ENCODE results near the gene PHLDA1.
"Not testable (repeated sequence)": the region's sequence is repeated elsewhere in the genome, so short reads cannot be mapped to it uniquely, and the experiment has no call there.

The PHLDA1 gene

DNA sequence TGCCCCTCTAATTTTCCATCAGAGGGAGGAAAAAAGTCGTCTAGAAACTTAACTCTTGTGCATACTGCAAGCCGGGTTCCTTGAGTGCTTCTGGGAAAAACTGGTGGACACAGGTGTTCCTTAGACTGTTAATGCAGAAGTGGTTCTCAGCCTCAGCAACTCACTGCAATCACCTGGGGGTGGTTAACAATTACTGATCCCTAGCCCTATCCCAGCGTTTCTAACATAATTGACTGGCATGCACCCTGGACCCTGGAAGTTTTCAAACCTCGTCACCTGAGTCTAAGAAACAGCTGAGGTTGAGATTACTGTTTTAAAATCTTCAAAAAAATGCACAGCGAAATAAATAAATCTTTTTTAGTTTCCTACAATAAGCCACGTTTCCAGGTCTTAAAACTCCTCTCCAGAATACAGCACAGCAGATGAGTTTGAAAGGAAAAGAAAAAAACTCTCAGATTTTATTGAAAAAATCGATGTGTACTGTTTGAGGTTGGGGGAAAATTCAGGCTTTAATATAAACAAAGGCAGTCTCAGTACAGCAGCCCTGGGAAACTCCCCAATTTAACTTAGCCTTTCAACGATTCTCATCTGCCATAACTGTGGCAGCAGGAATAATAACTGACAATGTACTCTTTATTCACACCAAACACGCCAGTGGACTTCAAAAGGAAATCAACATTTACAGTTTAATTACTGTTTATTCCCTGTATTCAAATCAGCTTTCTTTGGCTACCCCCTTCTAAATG lies 45.4 kb downstream of the PHLDA1 start:
- DNase-seq (ENCODE audit: low read depth in 3 of 3, low spot score in 1 of 3), result no peak

DNA sequence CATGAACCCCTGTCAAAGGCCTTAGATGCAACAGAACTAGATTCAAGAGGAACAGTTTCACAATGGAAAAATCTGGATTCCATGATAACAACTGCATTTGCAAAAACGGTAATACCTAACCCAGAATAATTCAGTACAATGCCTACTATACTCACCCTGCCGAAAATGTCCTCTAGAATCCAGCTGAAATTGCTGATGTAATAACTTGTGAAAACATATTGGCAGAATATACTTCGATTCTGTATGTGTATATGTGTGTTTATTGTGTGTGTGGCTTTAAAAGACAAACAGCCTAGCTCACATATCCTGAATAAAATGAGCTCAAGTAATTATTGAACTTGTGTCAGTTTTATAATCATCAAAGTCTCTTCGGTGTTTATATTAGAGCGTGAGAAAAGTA lies 46.0 kb downstream of the PHLDA1 start:
- DNase-seq (ENCODE audit: low read depth in 3 of 3, low spot score in 1 of 3), result no peak

DNA sequence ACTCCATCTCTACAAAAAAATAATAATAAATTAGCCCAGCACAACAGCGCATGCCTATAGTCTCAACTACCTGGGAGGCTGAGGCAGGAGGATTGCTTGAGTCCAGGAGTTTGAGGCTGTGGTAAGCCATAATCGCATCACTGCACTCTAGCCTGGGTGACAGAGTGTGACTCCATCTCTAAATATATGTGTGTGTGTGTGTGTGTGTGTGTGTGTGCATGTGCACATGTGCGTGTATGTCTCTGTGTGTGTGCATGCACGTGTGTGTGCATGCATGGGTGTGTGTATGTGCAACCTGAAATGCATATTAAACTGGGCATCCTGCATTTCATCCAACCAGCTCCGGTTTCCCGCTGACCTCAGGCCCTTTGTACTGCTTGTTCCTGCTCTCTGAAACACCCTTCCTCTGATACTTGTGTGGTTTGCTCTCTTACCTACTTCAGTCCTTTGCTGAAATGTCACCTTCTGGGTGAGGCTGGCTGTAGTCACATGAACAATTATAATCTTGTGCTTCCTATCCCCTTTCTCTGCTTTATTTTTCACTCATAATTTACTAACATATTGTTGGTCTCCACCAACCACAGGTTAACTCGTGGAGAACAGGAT lies 46.9 kb downstream of the PHLDA1 start:
- no peak for DNase-seq (ENCODE audit: low read depth in 3 of 3, low spot score in 1 of 3)

DNA sequence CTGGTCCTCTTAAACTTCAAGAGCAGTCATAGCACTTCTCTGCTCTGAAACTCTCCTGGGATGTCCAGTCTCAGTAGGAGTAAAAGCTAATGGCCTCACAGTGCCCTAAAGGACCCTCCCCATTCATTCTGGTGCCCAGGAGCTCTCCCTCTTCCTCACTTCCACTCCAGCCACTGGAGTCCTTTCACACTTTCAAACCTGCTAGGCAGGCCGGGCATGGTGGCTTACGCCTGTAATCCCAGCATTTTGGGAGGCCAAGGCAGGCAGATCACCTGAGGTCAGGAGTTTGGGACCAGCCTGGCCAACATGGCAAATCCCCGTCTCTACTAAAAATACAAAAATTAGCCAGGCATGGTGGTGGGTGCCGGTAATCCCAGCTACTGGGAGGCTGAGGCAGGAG lies 47.7 kb downstream of the PHLDA1 start:
- DNase-seq (ENCODE audit: low read depth in 3 of 3, low spot score in 1 of 3), result not testable (repeated sequence)

DNA sequence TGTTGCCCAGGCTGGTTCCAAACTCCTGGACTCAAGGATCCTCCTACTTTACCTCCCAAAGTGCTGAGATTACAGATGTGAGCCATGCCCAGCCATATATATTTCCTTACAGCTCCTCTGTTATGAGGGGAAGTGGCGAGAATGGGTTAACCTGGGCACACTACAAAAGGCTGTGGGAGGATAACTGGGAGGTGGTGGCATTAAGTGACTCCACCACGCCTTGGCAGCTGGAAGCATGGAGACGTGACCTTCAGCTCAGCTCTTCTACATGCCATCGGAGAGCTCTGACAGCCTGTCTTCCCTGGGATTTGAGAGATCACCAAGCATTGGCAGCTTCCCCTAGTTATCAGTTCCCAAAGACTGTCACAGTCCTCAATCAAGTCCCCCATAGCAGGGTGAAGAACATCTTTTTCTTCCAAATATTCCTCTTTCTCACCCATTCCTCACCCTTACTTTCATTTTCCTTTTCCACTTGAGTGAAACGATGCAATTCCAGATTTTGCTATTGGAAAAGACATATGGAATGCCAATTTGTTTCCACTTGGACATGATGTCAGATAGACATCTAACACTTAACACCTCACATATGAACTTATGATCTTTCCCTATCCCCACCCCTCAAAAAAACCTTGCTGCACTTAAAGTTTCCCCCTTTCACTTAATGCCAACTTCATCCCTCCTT lies 48.5 kb downstream of the PHLDA1 start:
- DNase-seq (ENCODE audit: low read depth in 3 of 3, low spot score in 1 of 3), result no peak

DNA sequence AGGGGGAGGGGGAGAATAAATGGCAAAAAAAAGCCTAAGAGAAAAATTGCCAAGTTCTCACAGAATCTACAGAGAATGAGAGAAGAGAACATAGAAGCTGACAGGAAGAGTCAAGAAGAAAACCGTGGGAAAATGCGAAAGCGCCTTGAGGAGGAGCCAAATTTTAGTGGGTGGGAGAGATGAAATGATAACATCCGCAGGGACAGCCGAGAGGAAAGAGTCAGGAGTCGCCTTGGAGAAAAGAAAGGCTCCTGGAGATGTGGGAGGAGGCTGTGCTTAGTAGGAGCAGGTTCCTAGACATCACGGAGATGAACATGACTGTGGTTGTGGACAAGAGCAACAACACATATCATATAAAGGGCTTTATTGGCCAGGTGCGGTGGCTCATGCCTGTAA lies 49.4 kb downstream of the PHLDA1 start:
- DNase-seq (ENCODE audit: low read depth in 3 of 3, low spot score in 1 of 3), result no peak

DNA sequence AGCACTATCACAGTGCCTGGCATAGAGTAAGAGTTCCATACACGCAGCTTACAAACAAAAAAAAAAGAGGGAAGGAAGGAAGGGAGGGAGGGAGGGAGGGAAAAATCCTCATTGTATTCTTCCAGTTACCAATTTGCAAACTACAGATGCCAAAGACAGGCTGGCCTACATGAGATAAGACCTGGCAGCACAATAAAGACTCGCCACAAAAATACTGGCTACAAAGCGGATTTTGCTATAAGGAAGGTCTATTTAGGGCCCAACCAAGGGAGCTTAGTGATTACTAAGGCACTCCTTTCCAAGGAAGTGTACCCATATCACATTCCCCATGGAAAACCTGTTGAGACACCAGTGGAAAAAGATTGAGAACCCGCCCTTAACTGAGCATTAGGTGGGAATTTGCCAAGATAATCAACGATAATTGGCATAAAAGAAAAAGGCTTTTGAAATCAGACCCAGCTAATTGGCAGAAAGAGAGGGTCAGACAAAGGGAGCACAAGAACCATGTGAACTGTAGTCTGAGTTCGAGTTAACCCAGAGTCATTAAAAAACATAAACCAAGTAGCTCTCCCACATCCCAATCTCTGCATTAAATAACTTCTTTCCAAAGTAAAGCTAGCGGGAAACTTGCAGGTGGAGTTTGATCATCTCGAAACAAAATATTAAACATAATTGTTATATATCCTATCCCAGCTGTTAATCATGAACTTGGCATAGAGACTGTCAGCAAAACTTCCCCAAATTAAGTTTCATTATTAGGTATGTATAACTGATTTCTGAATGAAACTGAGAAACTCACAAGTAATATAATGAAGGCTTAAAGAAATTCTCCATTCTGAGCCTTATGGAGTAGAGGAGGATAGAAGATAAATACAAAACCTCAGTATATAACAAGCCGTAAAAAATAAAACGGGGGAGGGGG lies 50.1 kb downstream of the PHLDA1 start:
- no peak for DNase-seq (ENCODE audit: low read depth in 3 of 3, low spot score in 1 of 3)

DNA sequence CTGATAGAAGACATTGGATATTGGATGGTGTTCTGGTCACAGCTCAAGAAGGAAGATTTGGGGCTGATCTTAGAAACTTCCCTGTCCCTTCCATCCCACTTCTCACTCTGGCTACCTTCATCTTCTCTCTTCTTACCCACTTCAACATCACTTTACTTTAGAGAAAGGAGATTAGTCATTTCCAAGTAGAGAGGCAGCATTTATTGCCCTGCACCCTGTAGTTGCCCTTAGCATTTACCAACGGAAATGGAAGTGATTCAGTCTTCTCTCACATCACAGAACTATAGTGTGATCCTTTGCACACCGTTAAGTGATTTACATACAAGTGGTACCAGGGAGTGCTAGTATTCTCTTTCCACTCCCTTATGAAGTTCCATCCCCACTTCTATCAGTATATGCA lies 52.4 kb downstream of the PHLDA1 start:
- no peak for DNase-seq (ENCODE audit: low read depth in 3 of 3, low spot score in 1 of 3)

DNA sequence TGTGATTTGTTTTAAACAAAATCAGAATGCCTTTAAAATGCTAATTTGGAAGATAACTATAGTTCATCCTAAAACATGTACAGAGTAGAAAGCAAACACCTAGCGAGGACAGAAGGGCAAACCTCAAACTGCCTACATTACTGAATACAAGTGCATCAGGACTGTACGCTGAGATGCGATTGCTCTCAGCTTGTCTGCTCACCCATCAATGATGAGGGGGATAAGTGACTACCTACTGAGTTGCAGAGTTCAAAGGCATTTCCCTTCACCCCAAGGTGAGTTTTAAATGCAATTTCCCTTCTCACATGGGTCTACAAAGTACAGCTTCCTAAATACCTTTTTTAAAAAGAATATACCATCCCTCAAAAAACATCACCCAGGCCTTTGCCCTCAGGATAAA lies 52.9 kb downstream of the PHLDA1 start:
- DNase-seq (ENCODE audit: low read depth in 3 of 3, low spot score in 1 of 3), result no peak

DNA sequence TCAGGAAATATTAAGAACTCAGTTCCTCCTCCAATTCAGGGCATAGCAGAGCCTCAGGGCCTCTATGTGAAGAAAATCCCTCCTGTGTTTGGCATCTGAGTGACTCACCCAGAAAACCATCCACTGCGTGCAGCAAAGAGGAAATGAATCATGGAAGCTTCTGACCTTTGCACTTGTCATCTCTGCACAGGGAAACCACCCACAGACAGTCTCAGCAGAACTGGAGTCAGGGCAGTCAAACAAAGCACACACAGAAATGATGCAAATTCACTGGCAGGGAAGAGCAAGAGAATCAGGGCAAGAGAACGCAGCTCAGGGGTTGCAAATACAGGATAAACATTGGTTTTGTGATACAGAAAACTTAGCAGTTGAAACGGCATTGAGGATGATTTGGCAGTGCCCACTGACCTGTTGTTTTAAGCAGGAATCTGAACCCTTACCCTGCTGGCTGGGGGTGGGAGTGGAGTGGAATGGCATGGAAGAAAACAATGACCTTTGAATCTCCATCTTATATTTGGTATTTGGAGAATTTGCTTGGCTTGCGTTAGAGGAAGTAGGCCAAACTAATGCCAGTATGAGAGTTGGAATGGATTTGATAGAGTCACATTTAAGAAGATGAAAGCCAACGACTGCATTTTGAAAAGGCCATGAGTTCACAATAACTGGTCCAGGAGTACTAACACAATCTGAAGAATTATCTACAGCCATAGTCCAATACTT lies 53.5 kb downstream of the PHLDA1 start:
- DNase-seq (ENCODE audit: low read depth in 3 of 3, low spot score in 1 of 3), result peak; percentile 24 to 72 (median 66)

DNA sequence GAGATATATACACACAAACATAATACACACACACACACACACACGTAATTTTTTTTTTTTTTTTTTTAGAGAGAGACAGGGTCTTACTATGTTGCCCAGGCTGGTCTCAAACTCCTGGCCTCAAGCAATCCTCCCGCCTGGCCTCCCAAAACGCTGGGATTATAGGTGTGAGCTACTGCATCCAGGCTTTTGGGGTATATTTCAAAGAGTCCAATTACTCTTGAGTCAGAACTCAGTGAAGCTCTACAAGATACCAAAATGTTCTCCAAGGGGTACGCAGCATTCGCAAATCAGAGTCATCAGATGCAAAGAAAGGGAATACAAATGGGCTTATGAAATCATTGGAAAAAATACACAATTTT lies 54.0 kb downstream of the PHLDA1 start:
- DNase-seq (ENCODE audit: low read depth in 3 of 3, low spot score in 1 of 3), result no peak

DNA sequence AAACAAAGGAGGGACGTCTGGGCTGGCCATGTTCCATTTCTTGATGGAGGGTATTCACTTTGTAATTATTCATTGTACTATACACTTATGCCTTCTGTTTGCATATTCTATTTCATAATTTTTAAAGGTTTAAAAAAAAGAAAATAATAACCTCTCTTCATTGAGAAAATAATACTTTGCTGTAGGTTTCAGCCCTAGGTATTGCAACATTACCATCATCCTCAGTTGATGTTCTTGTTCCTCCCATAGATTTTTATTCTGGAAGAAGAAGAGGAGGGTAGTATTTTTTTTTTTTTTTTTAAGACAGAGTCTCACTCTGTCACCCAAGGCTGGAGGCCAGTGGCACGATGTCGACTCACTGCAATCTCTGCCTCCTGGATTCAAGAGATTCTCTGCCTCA lies 54.7 kb downstream of the PHLDA1 start:
- no peak for DNase-seq (ENCODE audit: low read depth in 3 of 3, low spot score in 1 of 3)

DNA sequence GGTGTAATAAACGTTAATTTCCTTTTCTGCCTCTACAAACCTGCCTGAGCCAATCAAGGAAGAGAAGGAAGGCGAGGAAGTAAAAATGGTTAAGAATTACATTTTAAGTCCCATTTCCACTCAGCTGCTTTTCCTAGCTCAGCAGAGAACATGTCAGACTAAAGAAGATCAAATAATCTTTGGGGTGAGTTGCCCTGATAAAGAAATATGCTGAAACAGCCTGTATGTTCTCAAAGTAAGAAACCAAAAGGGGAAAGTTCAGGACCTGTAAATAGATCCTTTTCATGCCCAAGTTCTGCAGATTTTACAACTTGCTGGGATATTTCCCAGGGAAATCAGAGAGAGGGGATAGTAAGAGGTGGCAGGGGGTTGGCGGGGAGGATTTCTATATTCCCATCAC lies 55.5 kb downstream of the PHLDA1 start:
- no peak for DNase-seq (ENCODE audit: low read depth in 3 of 3, low spot score in 1 of 3)

DNA sequence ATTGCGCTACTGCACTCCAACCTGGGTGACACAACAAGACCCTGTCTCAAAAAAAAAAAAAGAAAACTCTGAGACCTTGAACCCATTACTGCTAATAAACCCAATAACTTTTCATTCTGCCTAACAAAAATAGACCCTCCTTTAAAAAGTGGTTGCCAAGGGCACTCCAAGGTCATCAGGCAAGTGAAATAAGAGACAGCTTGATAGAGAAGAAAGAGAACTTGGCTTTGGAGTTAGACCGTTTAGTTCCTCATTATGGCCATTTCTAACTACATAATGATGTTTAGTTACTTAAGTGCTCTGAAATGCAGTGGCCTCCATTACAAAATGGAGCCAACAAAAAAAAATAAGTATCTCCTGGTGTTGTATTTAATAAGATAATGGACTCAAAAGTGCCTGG lies 55.9 kb downstream of the PHLDA1 start:
- no peak for DNase-seq (ENCODE audit: low read depth in 3 of 3, low spot score in 1 of 3)

All from stimulated activated CD4-positive, alpha-beta T cell treated with anti-CD3 and anti-CD28 coated beads, TNF-alpha, amount 100 ng/mL, for 1 hour (primary cell).